ENCODE measurements around the gene PTBP3. TPM values are rescaled to one million over a fixed set of nuclear protein-coding genes. Genes with fewer than 3 reads are reported as not detected.

The PTBP3 gene
- polyA plus RNA-seq, 3 donors: 33.6 to 68.3 (median 51.4) TPM

DNA sequence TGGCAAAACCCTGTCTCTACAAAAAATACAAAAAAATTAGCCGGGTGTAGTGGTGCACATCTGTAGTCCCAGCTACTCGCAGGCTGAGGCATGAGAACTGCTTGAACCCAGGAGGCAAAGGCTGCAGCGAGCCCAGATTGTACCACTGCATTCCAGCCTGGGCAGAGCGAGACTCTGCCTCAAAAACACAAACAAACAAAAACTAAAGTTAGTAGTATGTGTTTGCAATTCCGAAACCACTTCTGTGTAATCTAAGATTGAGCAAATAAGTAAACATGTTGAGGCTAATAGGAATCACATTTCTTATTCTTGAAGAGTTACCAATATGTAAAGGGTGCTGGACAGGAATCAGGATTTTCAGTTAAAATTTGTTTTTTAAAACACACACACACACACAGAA, 88.3 kb downstream of the PTBP3 start:
- Histone ChIP-seq H3K27me3 (ENCODE audit: control insufficient read depth in 2 of 2, insufficient read depth in 2 of 2, low read length in 2 of 2) (no peaks in the 10 kb centered on the region), H3K4me2 (replicated peaks; ENCODE audit: extremely low read depth, low read length, poor library complexity, severe bottlenecking) (no peak overlapping the region), H3K79me2 (ENCODE audit: insufficient read depth, low read length) (peaks cover 3% of the 10 kb centered on the region), H3K9me3 (replicated peaks in 1 of 2; ENCODE audit: control insufficient read depth in 1 of 2, insufficient read depth in 1 of 2, low read length in 2 of 2) (no peaks in the 10 kb centered on the region), H4K20me1 (ENCODE audit: insufficient read depth, low read length) (peaks cover 42% of the 10 kb centered on the region), H3K9ac (ENCODE audit: insufficient read depth, low read length, poor library complexity, severe bottlenecking) (no peak overlapping the region), H3K4me1 (ENCODE audit: control insufficient read depth in 1 of 2, insufficient read depth in 2 of 2, low read length in 2 of 2) (no peaks in the 10 kb centered on the region), H3K36me3 (replicated peaks in 1 of 2; ENCODE audit: control insufficient read depth in 1 of 2, insufficient read depth in 2 of 2, low read length in 2 of 2) (peaks cover 34 to 78% of the 10 kb centered on the region in 2 donors), H3K27ac (ENCODE audit: low read depth in 1 of 2, low read length in 2 of 2) (peak overlapping the region in 1 of 2 donors; percentile 8), H2AFZ (ENCODE audit: insufficient read depth, low read depth, low read length, poor library complexity, severe bottlenecking) (no peak overlapping the region), H3K4me3 (replicated peaks in 1 of 3; ENCODE audit: low read depth in 2 of 3, low read length in 3 of 3) (no peak overlapping the region)
- peaks cover 2% of the 10 kb centered on the region for H3K4me1 Mint-ChIP-seq
- WGBS (ENCODE audit: insufficient coverage): 100% methylated on average over 2 of the region's 5 CpGs
- H3K9me3 Mint-ChIP-seq: peaks cover 0 to 1% (median 0%) of the 10 kb centered on the region in 7 donors
- H3K27me3 Mint-ChIP-seq (ENCODE audit: low read depth in 3 of 3): no peaks in the 10 kb centered on the region
- H3K36me3 Mint-ChIP-seq: peaks cover 48 to 76% of the 10 kb centered on the region in 2 donors
- DNase-seq: no peak
- TF ChIP-seq, protein P1, sequence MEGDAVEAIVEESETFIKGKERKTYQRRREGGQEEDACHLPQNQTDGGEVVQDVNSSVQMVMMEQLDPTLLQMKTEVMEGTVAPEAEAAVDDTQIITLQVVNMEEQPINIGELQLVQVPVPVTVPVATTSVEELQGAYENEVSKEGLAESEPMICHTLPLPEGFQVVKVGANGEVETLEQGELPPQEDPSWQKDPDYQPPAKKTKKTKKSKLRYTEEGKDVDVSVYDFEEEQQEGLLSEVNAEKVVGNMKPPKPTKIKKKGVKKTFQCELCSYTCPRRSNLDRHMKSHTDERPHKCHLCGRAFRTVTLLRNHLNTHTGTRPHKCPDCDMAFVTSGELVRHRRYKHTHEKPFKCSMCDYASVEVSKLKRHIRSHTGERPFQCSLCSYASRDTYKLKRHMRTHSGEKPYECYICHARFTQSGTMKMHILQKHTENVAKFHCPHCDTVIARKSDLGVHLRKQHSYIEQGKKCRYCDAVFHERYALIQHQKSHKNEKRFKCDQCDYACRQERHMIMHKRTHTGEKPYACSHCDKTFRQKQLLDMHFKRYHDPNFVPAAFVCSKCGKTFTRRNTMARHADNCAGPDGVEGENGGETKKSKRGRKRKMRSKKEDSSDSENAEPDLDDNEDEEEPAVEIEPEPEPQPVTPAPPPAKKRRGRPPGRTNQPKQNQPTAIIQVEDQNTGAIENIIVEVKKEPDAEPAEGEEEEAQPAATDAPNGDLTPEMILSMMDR (IDR thresholded peaks at IDR 0.05): no peak
- peak overlapping the region in 1 of 7 donors; percentile 71 for H3K27ac Mint-ChIP-seq
- intact Hi-C loops (cut with micrococcal nuclease): no loop called here
- H3K4me3 Mint-ChIP-seq: no peak overlapping the region

DNA sequence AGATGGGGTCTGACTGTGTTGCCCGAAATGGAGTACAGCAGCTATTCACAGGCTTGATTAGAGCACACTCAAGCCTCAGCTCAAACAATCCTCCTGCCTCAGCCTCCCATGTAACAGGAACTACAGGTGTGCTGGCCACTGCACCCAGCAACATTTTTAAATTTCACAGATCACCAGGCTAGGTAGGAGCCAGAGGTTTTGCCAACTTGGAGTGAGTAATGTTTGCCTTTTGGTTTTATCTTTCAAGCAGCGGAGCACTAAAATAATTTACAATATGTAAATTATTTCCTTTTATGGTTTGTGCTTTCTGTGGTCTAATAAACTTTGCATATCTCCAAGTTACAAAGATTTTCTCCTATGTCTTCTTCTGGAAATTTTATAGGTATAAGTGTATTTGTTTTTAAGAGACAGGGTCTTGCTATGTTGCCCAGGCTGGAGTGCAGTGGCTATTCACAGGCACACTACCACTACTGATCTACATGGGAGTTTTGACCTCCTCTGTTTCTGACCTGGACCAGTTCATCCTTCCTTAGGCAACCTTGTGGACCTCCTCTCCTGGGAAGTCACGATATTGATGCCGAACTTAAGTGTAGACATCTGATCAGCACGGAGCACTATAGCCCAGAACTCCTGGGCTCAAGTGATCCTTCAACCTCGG, 91.1 kb downstream of the PTBP3 start:
- Histone ChIP-seq H3K79me2 (ENCODE audit: insufficient read depth, low read length) (peaks cover 18% of the 10 kb centered on the region), H3K4me1 (ENCODE audit: control insufficient read depth in 1 of 2, insufficient read depth in 2 of 2, low read length in 2 of 2) (no peaks in the 10 kb centered on the region), H3K4me2 (replicated peaks; ENCODE audit: extremely low read depth, low read length, poor library complexity, severe bottlenecking) (no peak overlapping the region), H3K27me3 (ENCODE audit: control insufficient read depth in 2 of 2, insufficient read depth in 2 of 2, low read length in 2 of 2) (no peaks in the 10 kb centered on the region), H3K9me3 (replicated peaks in 1 of 2; ENCODE audit: control insufficient read depth in 1 of 2, insufficient read depth in 1 of 2, low read length in 2 of 2) (no peaks in the 10 kb centered on the region), H4K20me1 (ENCODE audit: insufficient read depth, low read length) (peaks cover 47% of the 10 kb centered on the region), H2AFZ (ENCODE audit: insufficient read depth, low read depth, low read length, poor library complexity, severe bottlenecking) (no peak overlapping the region), H3K9ac (ENCODE audit: insufficient read depth, low read length, poor library complexity, severe bottlenecking) (no peak overlapping the region), H3K36me3 (replicated peaks in 1 of 2; ENCODE audit: control insufficient read depth in 1 of 2, insufficient read depth in 2 of 2, low read length in 2 of 2) (peaks cover 35 to 66% of the 10 kb centered on the region in 2 donors), H3K4me3 (replicated peaks in 1 of 3; ENCODE audit: low read depth in 2 of 3, low read length in 3 of 3) (no peak overlapping the region), H3K27ac (ENCODE audit: low read depth in 1 of 2, low read length in 2 of 2) (no peak overlapping the region)
- Mint-ChIP-seq H3K27me3 (ENCODE audit: low read depth in 3 of 3) (no peaks in the 10 kb centered on the region), H3K27ac (peak overlapping the region in 1 of 7 donors; percentile 37), H3K4me1 (no peaks in the 10 kb centered on the region), H3K9me3 (peaks cover 0 to 4% (median 0%) of the 10 kb centered on the region in 7 donors), H3K4me3 (no peak overlapping the region), H3K36me3 (peaks cover 54 to 79% of the 10 kb centered on the region in 2 donors)
- no peak for DNase-seq
- TF ChIP-seq, protein P1 (IDR thresholded peaks at IDR 0.05): no peak
- intact Hi-C loops (cut with micrococcal nuclease): no loop called here
- WGBS (ENCODE audit: insufficient coverage): 100% methylated on average over 4 of the region's 6 CpGs

Measured in CD14-positive monocyte (primary cell).